Measurements from ENCODE around the gene TP53RK. TPM values are rescaled to one million over a fixed set of nuclear protein-coding genes. Genes with fewer than 3 reads are reported as not detected.

The TP53RK gene
- total and polyA plus RNA-seq, 4 donors, result 4.7 to 12.8 (median 6.8) TPM

- H3K27me3 ChIP-seq (ENCODE audit: control insufficient read depth in 4 of 4, insufficient read depth in 4 of 4, low read length in 3 of 4), result no peaks in the 10 kb centered on the region
- no peak for DNase-seq (ENCODE audit: low spot score)
- 100% methylated on average over 2 of the region's 2 CpGs for WGBS
- no peak overlapping the region for H3K9ac ChIP-seq (ENCODE audit: low read depth in 1 of 2, low read length in 2 of 2)
- peaks cover 9 to 17% (median 14%) of the 10 kb centered on the region in 4 donors for H3K36me3 ChIP-seq (ENCODE audit: control insufficient read depth in 4 of 4, insufficient read depth in 3 of 4, low read depth in 1 of 4, low read length in 3 of 4)
- peaks cover 0 to 3% (median under 1%) of the 10 kb centered on the region in 4 donors for H3K4me1 ChIP-seq (ENCODE audit: control insufficient read depth in 4 of 4, insufficient read depth in 4 of 4, low read length in 3 of 4)
- no peak overlapping the region for H3K4me3 ChIP-seq (ENCODE audit: low read depth in 1 of 3, low read length in 3 of 3)
- no peak overlapping the region for H3K27ac ChIP-seq (ENCODE audit: low read depth in 1 of 2, low read length in 2 of 2)
- no peak for TF ChIP-seq ZBTB33 (IDR thresholded peaks at IDR 0.05)
- no peak for TF ChIP-seq CTCF (IDR thresholded peaks at IDR 0.05; ENCODE audit: low read depth, low read length, missing input control)
- no peak for TF ChIP-seq TAF1 (conservative IDR thresholded peaks at IDR 0.05)
- no peak for TF ChIP-seq HNF4G (IDR thresholded peaks at IDR 0.05)
- no peak for TF ChIP-seq RXRA (IDR thresholded peaks at IDR 0.05)
- H3K9me3 ChIP-seq (ENCODE audit: control insufficient read depth in 4 of 4, low read length in 3 of 4), result no peaks in the 10 kb centered on the region
These were observed 46.2 kb upstream of the TP53RK start for GRCh38 chr20:46735436-46735835.

- Histone ChIP-seq H3K27me3 (ENCODE audit: control insufficient read depth in 4 of 4, insufficient read depth in 4 of 4, low read length in 3 of 4) (no peaks in the 10 kb centered on the region), H3K4me3 (ENCODE audit: low read depth in 1 of 3, low read length in 3 of 3) (no peak overlapping the region), H3K27ac (ENCODE audit: low read depth in 1 of 2, low read length in 2 of 2) (no peak overlapping the region), H3K9ac (ENCODE audit: low read depth in 1 of 2, low read length in 2 of 2) (no peak overlapping the region), H3K36me3 (ENCODE audit: control insufficient read depth in 4 of 4, insufficient read depth in 3 of 4, low read depth in 1 of 4, low read length in 3 of 4) (peaks cover 11 to 37% (median 25%) of the 10 kb centered on the region in 4 donors), H3K9me3 (ENCODE audit: control insufficient read depth in 4 of 4, low read length in 3 of 4) (no peaks in the 10 kb centered on the region), H3K4me1 (ENCODE audit: control insufficient read depth in 4 of 4, insufficient read depth in 4 of 4, low read length in 3 of 4) (peaks cover 0 to 2% (median under 1%) of the 10 kb centered on the region in 4 donors)
- WGBS, result 91% methylated on average over 4 of the region's 4 CpGs
- TF ChIP-seq RXRA (IDR thresholded peaks at IDR 0.05) (no peak), GABPA (IDR thresholded peaks at IDR 0.05 in 1 of 2, conservative IDR thresholded peaks at IDR 0.05 in 1 of 2) (no peak), ATF3 (IDR thresholded peaks at IDR 0.05) (no peak), CTCF (IDR thresholded peaks at IDR 0.05; ENCODE audit: low read depth, low read length, missing input control) (no peak), TAF1 (conservative IDR thresholded peaks at IDR 0.05) (no peak), JUND (IDR thresholded peaks at IDR 0.05) (no peak), RAD21 (IDR thresholded peaks at IDR 0.05) (no peak), NR2F2 (IDR thresholded peaks at IDR 0.05) (no peak)
- no peak for DNase-seq (ENCODE audit: low spot score)
These were observed 42.5 kb upstream of the TP53RK start for GRCh38 chr20:46731770-46732169.
